Body of pancreas (tissue), 4 donors: ENCODE measurements around the gene C1QTNF6. TPM values are rescaled to one million over a fixed set of nuclear protein-coding genes. Genes with fewer than 3 reads are reported as not detected.

ENCODE experiments used
- ATAC-seq: fragments of 150-250 bp; one replicate; pipeline ENCODE4 v1.9.1; 2016
- DNase-seq, 4 donors: peaks; one replicate each; pipeline ENCODE4 v3.0.0-alpha.2; 2019
- H3K27ac ChIP-seq, 4 donors: fragments of 200-600 bp; sonication (generic); 1 replicate in 3 of 4; 2 replicates in 1 of 4; pipeline versions ENCODE4 v1.5.1 to v1.6.1; 2016 to 2019; ENCODE audit warnings: mild to moderate bottlenecking in 1 of 4, mixed read lengths in 1 of 4, moderate library complexity in 1 of 4
- H3K27me3 ChIP-seq, 2 donors: fragments of 200-600 bp; sonication (generic); one replicate each; pipeline ENCODE4 v1.6.0; 2016; ENCODE audit warnings: mild to moderate bottlenecking in 1 of 2
- H3K36me3 ChIP-seq, 2 donors: fragments of 200-600 bp; sonication (generic); replicated peaks in 1 of 2; 2 replicates each; pipeline ENCODE4 v1.5.1; 2016; ENCODE audit warnings: low read depth in 2 of 2; ENCODE audit not compliant: insufficient read depth in 1 of 2
- H3K4me1 ChIP-seq: fragments of 200-600 bp; sonication (generic); one replicate; pipeline ENCODE4 v1.6.0; 2016
- H3K4me3 ChIP-seq, 2 donors: fragments of 200-600 bp; sonication (generic); 1 replicate in 1 of 2; 2 replicates in 1 of 2; pipeline ENCODE4 v1.5.1; 2016 to 2019
- H3K9me3 ChIP-seq, 3 donors: fragments of 200-600 bp; sonication (generic); 1 replicate in 2 of 3; 2 replicates in 1 of 3; pipeline ENCODE4 v1.5.1; 2016
- POLR2A ChIP-seq, 3 donors: fragments of 450-650 bp; IDR thresholded peaks; one replicate each; pipeline ENCODE4 v1.6.1; 2016; ENCODE audit warnings: antibody characterized with exemption in 3 of 3, mild to moderate bottlenecking in 2 of 3
- WGBS, 2 donors: methylation state at CpG; one replicate each; pipeline ENCODE4 v1.1.5; 2017; 5-methylcytosine and 5-hydroxymethylcytosine counted together
- intact Hi-C: fragments of 100-400 bp; cut with DNase I; formaldehyde crosslinking; loops from one replicate; pipeline ENCODE4 v1.15.1; 2023
- total RNA-seq, 2 donors: library from RNA; depleted of rRNA; stranded (reverse); fragments of >200 nt; gene quantifications; one replicate each; pipeline ENCODE4 v1.1.0, GENCODE V29; 2016
- TF ChIP-seq, protein P1 (sequence below), 7 experiments: fragments of 450-650 bp in 4 of 7; fragments of 200-600 bp in 3 of 7; sonication (generic) in 3 of 7; IDR thresholded peaks; one replicate each; pipeline ENCODE4 v1.5.1; 2016 to 2019; ENCODE audit warnings: antibody characterized with exemption in 7 of 7

Gene C1QTNF6
- total RNA-seq, 2 donors from 2014 or later, result 2.0 to 4.7 TPM

DNA sequence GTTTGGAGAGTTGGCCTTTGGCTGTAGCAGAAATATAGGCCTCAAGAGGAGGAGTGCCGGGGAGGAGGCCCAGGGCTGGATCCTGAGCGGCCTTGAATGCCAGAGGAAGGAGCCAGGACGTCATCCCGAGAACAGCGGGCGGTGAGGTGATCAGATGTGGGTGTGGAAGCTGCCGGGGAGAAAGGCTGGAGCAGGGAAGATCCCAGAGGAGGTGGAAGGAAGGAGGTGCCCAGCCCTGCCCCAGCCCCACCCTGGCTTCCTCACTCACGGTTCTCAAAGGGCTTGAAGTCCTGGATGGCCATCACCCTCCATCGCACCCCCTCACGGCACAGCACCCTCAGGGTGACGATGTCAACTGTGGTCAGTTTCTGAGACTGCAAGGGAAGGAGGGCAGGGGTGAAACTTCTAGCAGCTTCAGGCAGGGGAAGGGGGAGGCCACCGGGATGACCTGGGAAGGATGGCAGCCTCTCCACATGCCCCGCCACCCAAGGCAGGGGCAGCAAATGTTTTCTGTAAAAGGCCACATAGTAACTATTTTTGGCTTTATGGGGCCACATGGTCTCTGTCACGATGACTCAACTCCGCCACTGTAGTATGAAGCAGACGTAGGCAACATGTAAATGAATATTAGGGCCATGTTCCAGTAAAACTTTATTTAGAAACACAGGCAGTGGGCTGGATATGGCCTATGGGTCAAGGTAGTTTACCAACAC is 49.0 kb downstream of the C1QTNF6 start:
- no peak for ATAC-seq
- 61 to 73% methylated on average over 13 to 16 of the region's 16 CpGs for WGBS, 2 donors

DNA sequence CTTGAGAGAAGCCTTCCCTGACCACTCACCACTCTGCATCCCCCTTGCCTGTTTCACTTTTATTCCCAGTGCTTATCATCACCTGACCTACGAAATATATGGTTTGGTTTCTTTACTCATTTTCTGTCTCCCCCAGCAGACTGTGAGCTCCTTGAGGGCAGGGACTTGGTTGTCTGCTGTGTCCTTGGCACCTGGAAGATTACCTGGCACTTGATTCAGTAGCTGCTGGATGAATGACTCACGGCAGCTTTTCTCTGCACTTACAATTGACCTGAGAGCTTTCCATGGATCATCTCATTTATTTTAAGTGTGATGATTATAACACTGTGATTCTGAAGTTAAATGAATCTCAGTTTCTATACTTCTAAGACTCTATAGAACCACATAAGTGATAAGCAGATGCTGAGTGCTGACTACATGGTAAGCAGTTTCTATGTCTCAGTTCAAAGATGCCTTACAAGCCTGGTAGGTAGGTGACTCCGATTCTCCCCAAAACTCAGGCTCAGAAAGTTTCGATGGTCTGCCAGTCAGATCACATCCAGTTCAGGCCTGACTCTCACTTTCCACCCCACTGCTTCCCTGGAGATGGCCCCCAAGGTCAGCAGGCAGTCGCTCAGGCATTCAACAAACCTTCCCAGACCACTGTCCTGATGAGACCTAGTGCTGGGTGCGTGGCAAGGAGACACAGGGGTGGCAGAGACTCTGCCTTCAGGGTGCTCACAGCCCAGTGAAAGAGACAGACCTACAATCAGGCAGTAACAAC is 50.0 kb downstream of the C1QTNF6 start:
- ATAC-seq (no peak), DNase-seq (no peak)
- no peaks in the 10 kb centered on the region for H3K9me3 ChIP-seq
- H3K27ac ChIP-seq, result no peak overlapping the region
- no peaks in the 10 kb centered on the region for H3K27me3 ChIP-seq
- TF ChIP-seq POLR2A (IDR thresholded peaks at IDR 0.05), result no peak
- TF ChIP-seq, protein P1, sequence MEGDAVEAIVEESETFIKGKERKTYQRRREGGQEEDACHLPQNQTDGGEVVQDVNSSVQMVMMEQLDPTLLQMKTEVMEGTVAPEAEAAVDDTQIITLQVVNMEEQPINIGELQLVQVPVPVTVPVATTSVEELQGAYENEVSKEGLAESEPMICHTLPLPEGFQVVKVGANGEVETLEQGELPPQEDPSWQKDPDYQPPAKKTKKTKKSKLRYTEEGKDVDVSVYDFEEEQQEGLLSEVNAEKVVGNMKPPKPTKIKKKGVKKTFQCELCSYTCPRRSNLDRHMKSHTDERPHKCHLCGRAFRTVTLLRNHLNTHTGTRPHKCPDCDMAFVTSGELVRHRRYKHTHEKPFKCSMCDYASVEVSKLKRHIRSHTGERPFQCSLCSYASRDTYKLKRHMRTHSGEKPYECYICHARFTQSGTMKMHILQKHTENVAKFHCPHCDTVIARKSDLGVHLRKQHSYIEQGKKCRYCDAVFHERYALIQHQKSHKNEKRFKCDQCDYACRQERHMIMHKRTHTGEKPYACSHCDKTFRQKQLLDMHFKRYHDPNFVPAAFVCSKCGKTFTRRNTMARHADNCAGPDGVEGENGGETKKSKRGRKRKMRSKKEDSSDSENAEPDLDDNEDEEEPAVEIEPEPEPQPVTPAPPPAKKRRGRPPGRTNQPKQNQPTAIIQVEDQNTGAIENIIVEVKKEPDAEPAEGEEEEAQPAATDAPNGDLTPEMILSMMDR (IDR thresholded peaks at IDR 0.05), result no peak
- WGBS, 2 donors, result 69 to 72% methylated on average over 6 of the region's 6 CpGs
- no peak overlapping the region for H3K4me3 ChIP-seq
- H3K36me3 ChIP-seq, result no peaks in the 10 kb centered on the region
- no peaks in the 10 kb centered on the region for H3K4me1 ChIP-seq
- intact Hi-C loops, result no loop called here

More for the DNA sequence above, 49.0 kb downstream of the C1QTNF6 start:
- Histone ChIP-seq H3K27me3 (no peaks in the 10 kb centered on the region), H3K36me3 (no peaks in the 10 kb centered on the region), H3K4me3 (no peak overlapping the region), H3K4me1 (no peaks in the 10 kb centered on the region), H3K9me3 (no peaks in the 10 kb centered on the region), H3K27ac (no peak overlapping the region)
- intact Hi-C loops, result no loop called here
- no peak for DNase-seq
- no peak for TF ChIP-seq POLR2A (IDR thresholded peaks at IDR 0.05)
- TF ChIP-seq, protein P1 (IDR thresholded peaks at IDR 0.05), result no peak

DNA sequence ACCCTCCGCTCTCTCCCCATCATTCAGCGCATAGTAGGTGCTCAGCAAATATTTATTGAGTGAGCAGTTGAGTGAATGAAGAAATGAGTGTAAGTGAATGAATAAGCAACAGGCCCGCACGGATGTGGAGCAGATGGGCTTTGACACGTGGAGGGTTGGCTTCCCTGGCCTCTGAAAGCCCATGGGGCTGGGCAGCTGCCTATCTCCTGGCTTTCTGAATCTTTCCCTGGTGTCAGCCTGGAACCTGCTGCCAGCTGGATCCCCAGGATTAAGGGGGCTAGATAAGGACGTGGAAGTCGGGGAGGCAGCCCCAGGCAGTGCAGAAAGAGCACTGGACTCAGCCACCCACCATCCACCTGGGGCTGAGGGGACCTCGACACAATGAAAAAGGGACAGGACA is 50.9 kb downstream of the C1QTNF6 start:
- no peak overlapping the region for H3K4me3 ChIP-seq
- ATAC-seq (no peak), DNase-seq (no peak)
- H3K4me1 ChIP-seq, result no peaks in the 10 kb centered on the region
- WGBS, 2 donors, result 69 to 74% methylated on average over 7 to 8 of the region's 8 CpGs
- intact Hi-C loops, result no loop called here
- no peak overlapping the region for H3K27ac ChIP-seq
- TF ChIP-seq, protein P1 (IDR thresholded peaks at IDR 0.05), result no peak
- TF ChIP-seq POLR2A (IDR thresholded peaks at IDR 0.05), result no peak
- no peaks in the 10 kb centered on the region for H3K9me3 ChIP-seq
- H3K27me3 ChIP-seq, result no peaks in the 10 kb centered on the region
- no peaks in the 10 kb centered on the region for H3K36me3 ChIP-seq

DNA sequence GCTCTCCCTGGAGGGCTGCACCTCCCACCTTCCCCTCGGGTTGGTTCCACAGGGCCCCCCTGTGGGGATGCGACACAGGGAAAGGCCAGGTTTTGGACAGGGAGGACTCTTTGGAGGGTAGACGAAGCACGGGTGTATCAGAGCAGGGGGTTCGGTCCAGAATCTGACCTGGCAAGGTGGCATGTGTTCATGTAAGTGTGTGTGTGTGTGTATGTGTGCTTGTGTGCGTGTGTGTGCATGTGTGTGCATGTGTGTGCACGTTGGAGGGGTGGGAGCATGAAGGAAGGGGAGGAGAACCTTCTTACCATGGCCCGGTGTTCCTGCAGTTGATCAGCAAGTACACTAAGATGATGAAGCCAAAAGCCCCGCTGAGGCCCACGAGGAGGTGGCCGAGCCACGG is 53.0 kb downstream of the C1QTNF6 start:
- WGBS, 2 donors, result 76 to 80% methylated on average over 12 of the region's 12 CpGs
- DNase-seq, result no peak
- no peak for ATAC-seq
- intact Hi-C loops, result no loop called here
- Histone ChIP-seq H3K9me3 (no peaks in the 10 kb centered on the region), H3K4me3 (no peak overlapping the region), H3K4me1 (no peaks in the 10 kb centered on the region), H3K36me3 (no peaks in the 10 kb centered on the region), H3K27me3 (no peaks in the 10 kb centered on the region), H3K27ac (no peak overlapping the region)
- TF ChIP-seq, protein P1 (IDR thresholded peaks at IDR 0.05), result no peak
- TF ChIP-seq POLR2A (IDR thresholded peaks at IDR 0.05), result no peak
